Prostate gland (tissue), 2 donors: ENCODE data around the gene N4BP2L2. TPM values are rescaled to one million over a fixed set of nuclear protein-coding genes. Genes with fewer than 3 reads are reported as not detected.

Experiments used
- DNase-seq: peaks from one replicate; pipeline ENCODE4 v3.0.0-alpha.2; 2019; ENCODE audit warnings: low spot score
- H3K27ac ChIP-seq, 2 donors: fragments of 200-600 bp; sonication (generic); 2 replicates each; pipeline ENCODE4 v1.5.1; 2017 to 2019
- H3K27me3 ChIP-seq: fragments of 200-600 bp; sonication (generic); replicated peaks from 2 replicates; pipeline ENCODE4 v1.5.1; 2019; ENCODE audit not compliant: insufficient read depth
- H3K36me3 ChIP-seq, 2 donors: fragments of 200-600 bp; sonication (generic); 1 replicate in 1 of 2; 2 replicates in 1 of 2; pipeline versions ENCODE4 v1.5.1 to v1.8.1; 2017 to 2019
- H3K4me1 ChIP-seq: fragments of 200-600 bp; sonication (generic); replicated peaks from 2 replicates; pipeline ENCODE4 v1.5.1; 2019
- H3K4me3 ChIP-seq, 2 donors: fragments of 200-600 bp; sonication (generic); 2 replicates each; pipeline ENCODE4 v1.5.1; 2017 to 2019
- H3K9me3 ChIP-seq: fragments of 200-600 bp; sonication (generic); 2 replicates; pipeline ENCODE4 v1.5.1; 2017
- CTCF ChIP-seq, 4 experiments: fragments of 200-600 bp in 2 of 4; fragments of 450-650 bp in 2 of 4; sonication (generic) in 2 of 4; IDR thresholded peaks; 1 replicate in 3 of 4; 2 replicates in 1 of 4; pipeline ENCODE4 v1.5.1; 2016 to 2019; ENCODE audit warnings: antibody characterized with exemption in 4 of 4, mild to moderate bottlenecking in 2 of 4, moderate library complexity in 2 of 4
- POLR2A ChIP-seq: fragments of 450-650 bp; IDR thresholded peaks from one replicate; pipeline ENCODE4 v1.6.1; 2016; ENCODE audit warnings: antibody characterized with exemption, mild to moderate bottlenecking
- POLR2AphosphoS5 ChIP-seq: sonication (generic); formaldehyde crosslinking; IDR thresholded peaks from one replicate; pipeline ENCODE4 v1.6.1; 2017; ENCODE audit warnings: antibody characterized with exemption
- whole genome bisulfite sequencing: methylation state at CpG from one replicate; pipeline ENCODE4 v1.1.5; 2018; 5-methylcytosine and 5-hydroxymethylcytosine counted together
- intact Hi-C: fragments of 100-400 bp; cut with DNase I; formaldehyde crosslinking; loops from one replicate; pipeline ENCODE4 v1.14.2; 2022
- total RNA-seq, 2 donors: library from RNA; depleted of rRNA; stranded (reverse); fragments of >200 nt; gene quantifications; one replicate each; pipeline ENCODE4 v1.1.0, GENCODE V29; 2016

Gene N4BP2L2
- total RNA-seq, 2 donors from 2014 or later: 80.9 to 475 TPM

GRCh38 chr13:32414580-32414979 lies 124.0 kb downstream of the N4BP2L2 start:
- Histone ChIP-seq H3K27ac (no peak overlapping the region), H3K9me3 (no peaks in the 10 kb centered on the region), H3K4me1 (no peaks in the 10 kb centered on the region), H3K4me3 (no peak overlapping the region), H3K27me3 (no peaks in the 10 kb centered on the region), H3K36me3 (no peaks in the 10 kb centered on the region)
- no peak for DNase-seq
- WGBS: 36% methylated on average over 2 of the region's 2 CpGs
- TF ChIP-seq POLR2A (no peak), POLR2AphosphoS5 (no peak), CTCF (IDR thresholded peaks at IDR 0.05) (no peak)
- intact Hi-C loops: no loop called here

DNA sequence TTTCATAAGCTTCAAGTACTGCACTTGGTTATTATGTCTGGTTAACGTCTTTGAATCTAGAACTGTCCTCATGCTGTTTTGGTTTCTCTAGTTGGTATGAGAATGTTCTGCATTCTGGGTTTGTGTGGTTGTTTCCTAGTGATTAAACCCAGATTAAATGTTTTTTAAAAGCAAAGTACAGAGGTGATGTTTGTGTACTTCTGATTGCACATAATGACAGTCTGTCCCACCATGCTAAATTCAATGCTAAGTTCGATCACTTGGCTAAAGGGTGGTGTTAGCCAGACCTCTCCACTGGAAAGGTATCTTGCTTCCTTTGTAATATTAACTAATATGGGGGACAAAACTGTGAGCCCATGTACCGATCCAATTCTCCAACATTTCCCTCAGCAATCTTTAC lies 125.3 kb downstream of the N4BP2L2 start:
- Histone ChIP-seq H3K27me3 (no peaks in the 10 kb centered on the region), H3K27ac (no peak overlapping the region), H3K9me3 (no peaks in the 10 kb centered on the region), H3K36me3 (no peaks in the 10 kb centered on the region), H3K4me1 (peaks cover 4% of the 10 kb centered on the region), H3K4me3 (no peak overlapping the region)
- 95% methylated on average over 3 of the region's 3 CpGs for WGBS
- no peak for TF ChIP-seq POLR2AphosphoS5
- TF ChIP-seq CTCF (IDR thresholded peaks at IDR 0.05): no peak
- no peak for TF ChIP-seq POLR2A
- intact Hi-C loops: no loop called here
- no peak for DNase-seq

- no peaks in the 10 kb centered on the region for H3K27me3 ChIP-seq
- no peak overlapping the region for H3K4me3 ChIP-seq
- H3K4me1 ChIP-seq: peaks cover 4% of the 10 kb centered on the region
- TF ChIP-seq POLR2A (no peak), POLR2AphosphoS5 (no peak), CTCF (IDR thresholded peaks at IDR 0.05) (no peak)
- no peak for DNase-seq
- H3K36me3 ChIP-seq: peaks cover 0 to 2% of the 10 kb centered on the region in 2 donors
- intact Hi-C loops: no loop called here
- 46% methylated on average over 27 of the region's 27 CpGs for WGBS
- no peaks in the 10 kb centered on the region for H3K9me3 ChIP-seq
- H3K27ac ChIP-seq: no peak overlapping the region
Observed at GRCh38 chr13:32409561-32410421, 128.8 kb downstream of the N4BP2L2 start.

DNA sequence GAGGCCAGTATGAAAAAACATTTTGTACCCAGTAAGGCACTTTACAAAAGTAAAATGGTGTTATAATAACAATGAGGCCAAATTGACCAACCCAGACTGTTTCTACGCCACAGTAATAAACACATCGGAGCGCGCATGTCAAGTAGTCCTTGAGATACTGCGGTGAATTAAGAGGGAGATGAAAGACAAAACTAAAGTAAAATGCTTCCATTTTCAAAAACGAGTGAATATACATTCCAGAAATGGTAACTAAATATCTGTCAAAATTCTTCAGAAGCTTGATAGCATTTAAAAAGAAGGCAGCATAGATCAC lies 129.6 kb downstream of the N4BP2L2 start:
- Histone ChIP-seq H3K27me3 (no peaks in the 10 kb centered on the region), H3K4me1 (peaks cover 4% of the 10 kb centered on the region), H3K27ac (no peak overlapping the region), H3K36me3 (peaks cover 0 to 2% of the 10 kb centered on the region in 2 donors), H3K9me3 (no peaks in the 10 kb centered on the region), H3K4me3 (no peak overlapping the region)
- WGBS: 81% methylated on average over 6 of the region's 6 CpGs
- intact Hi-C loops: no loop called here
- DNase-seq: no peak
- TF ChIP-seq CTCF (IDR thresholded peaks at IDR 0.05): no peak
